NB4 (cell line): ENCODE results near the gene CAMK2B.

Experiments used
- DNase-seq: peaks from one replicate; pipeline ENCODE4 v3.0.0; 2010; ENCODE audit warnings: low read depth
- H3K4me3 ChIP-seq: one replicate; pipeline ENCODE4 v1.5.1; 2011; ENCODE audit warnings: mild to moderate bottlenecking, low read depth, low read length, moderate library complexity
- MYC ChIP-seq: IDR thresholded peaks from 2 replicates; pipeline ENCODE4 v1.6.1; 2011; ENCODE audit warnings: low read depth, low read length
- POLR2A ChIP-seq: IDR thresholded peaks from 2 replicates; pipeline ENCODE4 v1.6.1; 2011; ENCODE audit warnings: mild to moderate bottlenecking; ENCODE audit not compliant: insufficient read length; ENCODE audit errors: extremely low read depth
- TF ChIP-seq, protein P1 (sequence below): IDR thresholded peaks from one replicate; pipeline ENCODE4 v1.5.1; 2012; ENCODE audit warnings: low read depth, low read length
- TF ChIP-seq, protein P2 (sequence below): IDR thresholded peaks from 2 replicates; pipeline ENCODE4 v1.6.1; 2011; ENCODE audit warnings: low read depth, low read length

Gene CAMK2B

DNA sequence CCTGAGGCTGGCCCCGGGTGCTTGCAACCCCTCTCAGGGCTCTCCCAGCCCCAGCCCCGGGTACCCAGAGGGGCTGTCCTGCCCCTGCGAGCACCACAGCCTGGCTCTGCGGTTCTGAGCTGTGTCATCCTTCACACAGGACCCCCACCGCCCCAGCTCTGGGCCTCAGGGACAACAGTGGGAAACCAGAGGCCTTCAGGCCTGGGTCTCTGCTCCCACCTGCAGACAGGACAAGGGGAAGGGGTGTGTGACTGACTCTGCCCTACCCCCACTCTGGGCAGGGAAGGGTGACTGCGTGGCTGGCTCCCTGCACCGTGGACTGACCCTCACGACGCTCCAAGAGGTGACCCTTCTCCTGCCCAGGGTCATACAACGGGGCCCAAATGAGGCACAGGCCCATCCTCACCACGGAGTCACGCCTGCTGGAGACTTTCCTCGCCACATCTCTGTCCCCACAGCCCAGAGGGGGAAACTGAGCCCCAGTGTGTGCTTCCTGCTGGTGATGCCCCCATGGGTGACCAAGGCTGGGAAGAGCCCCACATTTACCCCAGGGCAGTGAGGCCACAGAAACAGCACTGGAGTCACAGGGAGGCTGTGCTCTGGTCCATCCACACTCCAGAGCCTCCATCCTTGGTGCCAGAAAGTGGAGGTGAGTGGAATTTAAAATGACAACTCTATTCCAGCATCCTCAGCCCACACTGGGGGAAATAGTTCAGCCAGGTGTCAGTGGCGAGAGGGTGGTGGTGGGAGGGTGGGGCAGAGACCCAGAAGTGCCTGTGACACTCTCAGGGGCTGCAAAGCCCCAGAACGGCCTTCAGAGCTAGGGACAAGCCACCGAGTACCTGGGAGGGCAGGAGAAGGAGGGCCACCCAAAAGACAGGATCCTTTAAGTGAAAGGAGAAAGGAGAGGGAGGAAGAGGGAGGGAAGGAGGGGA, 13.6 kb downstream of the CAMK2B start:
- H3K4me3 ChIP-seq, result no peak overlapping the region
- no peak for DNase-seq
- TF ChIP-seq, protein P1, sequence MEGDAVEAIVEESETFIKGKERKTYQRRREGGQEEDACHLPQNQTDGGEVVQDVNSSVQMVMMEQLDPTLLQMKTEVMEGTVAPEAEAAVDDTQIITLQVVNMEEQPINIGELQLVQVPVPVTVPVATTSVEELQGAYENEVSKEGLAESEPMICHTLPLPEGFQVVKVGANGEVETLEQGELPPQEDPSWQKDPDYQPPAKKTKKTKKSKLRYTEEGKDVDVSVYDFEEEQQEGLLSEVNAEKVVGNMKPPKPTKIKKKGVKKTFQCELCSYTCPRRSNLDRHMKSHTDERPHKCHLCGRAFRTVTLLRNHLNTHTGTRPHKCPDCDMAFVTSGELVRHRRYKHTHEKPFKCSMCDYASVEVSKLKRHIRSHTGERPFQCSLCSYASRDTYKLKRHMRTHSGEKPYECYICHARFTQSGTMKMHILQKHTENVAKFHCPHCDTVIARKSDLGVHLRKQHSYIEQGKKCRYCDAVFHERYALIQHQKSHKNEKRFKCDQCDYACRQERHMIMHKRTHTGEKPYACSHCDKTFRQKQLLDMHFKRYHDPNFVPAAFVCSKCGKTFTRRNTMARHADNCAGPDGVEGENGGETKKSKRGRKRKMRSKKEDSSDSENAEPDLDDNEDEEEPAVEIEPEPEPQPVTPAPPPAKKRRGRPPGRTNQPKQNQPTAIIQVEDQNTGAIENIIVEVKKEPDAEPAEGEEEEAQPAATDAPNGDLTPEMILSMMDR, result no peak

DNA sequence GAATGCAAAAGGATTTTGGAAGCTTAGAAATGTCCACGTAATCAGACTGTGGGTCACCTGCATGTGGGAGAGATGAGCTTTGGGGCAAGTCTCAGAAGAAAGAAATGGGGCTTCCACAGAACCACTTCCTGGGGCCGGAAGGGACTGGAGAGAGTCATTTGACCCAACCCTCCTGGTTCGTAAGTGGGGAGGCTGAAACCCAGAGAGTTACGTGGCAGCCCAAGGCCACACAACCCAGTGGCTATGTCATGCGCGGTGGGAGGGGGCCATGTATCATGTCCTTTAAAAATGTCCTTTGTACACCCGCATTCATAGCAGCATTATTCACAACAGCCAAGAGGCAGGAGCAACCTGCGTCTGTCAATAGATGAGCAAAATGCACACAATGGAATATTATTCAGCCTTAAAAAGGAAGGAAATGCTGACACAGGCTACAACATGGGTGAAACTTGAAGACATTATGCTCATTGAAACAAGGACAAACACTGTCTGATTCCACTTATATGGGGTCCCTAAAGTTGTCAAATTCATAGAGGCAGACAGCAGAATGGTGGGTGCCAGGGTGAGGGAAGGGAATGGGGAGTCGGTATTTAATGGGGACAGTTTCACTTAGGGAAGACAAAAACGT, 15.1 kb downstream of the CAMK2B start:
- TF ChIP-seq POLR2A (no peak), MYC (no peak)
- TF ChIP-seq, protein P2, sequence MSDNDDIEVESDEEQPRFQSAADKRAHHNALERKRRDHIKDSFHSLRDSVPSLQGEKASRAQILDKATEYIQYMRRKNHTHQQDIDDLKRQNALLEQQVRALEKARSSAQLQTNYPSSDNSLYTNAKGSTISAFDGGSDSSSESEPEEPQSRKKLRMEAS, result no peak
- TF ChIP-seq, protein P1, result no peak
- no peak overlapping the region for H3K4me3 ChIP-seq
- DNase-seq, result no peak

DNA sequence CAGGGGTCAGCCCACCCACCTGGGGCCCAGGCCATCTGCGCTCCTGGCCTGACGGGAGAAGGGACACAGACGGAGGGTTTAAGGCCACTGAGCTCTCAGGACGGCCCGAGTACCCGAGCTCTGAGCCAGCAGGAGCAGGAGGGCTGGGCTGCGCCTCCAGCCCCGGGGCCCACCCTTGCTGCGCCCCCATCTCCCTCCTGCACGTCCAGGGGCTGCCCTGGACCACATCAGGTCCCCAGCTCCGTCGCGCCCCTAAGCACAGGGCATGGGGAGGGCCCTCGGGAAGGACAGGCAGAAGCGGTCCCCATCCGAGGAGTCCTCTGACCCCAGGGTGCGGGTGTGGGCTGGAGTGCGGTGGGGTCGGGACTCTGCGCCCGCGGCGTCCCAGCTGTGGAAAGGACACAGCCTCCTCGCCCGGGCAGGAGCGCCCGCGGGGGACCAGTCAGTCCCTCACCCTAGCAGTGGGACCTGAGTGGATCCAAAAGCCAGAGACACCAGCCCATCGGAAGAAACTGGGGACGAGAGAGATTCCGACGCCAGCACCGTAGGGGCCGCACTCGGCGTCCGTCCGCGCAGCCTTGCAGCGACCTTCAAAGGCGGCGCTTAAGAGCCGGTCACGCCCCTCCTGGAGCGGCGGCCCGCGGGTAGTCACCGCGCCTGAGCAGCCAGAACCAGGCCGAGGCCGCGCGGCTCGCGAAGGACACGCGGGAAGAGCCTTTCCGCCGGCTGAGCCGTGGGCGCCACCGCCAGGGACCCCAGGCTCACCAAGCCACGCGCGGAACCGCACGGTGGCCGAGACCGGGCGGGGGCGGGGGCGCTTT, 15.9 kb downstream of the CAMK2B start:
- no peak overlapping the region for H3K4me3 ChIP-seq

DNA sequence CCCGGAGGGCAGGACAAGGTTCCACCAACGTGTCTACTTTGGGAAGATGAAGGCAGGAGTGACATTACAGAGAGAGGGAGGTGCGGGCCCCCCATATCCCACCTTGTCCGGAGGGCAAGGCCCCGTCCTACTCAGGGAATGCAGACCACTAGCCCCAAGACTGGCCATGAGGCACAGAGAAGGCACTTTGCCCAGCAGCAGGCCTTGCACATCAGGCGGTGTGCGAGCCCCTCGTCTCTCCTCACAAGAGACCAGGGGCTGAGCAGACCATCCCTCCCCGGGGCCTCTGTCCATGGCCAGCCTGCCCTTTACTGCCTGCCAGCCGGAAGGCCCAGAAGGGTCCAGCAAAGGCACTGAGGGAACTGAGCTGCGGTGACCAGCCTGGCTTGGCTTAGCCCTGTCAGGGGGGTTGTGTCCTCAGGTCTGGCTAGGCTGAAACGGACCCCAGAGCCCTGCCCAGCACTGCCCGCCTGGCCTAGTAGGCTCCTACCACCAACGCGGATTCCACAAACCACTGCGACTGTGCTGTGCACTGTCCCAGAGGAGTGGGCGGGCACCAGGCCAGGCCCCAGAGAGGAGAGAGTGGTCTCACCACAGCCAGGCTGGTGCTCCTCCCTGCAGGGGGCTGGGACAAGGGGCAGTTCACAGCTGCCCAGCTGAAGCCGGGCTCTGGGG, 16.7 kb downstream of the CAMK2B start:
- no peak for DNase-seq

More for the DNA sequence above, 15.9 kb downstream of the CAMK2B start:
- TF ChIP-seq, protein P2, result no peak
- TF ChIP-seq, protein P1, result no peak
- no peak for TF ChIP-seq MYC
- no peak for TF ChIP-seq POLR2A
- DNase-seq, result peak; percentile 45

More for the DNA sequence above, 16.7 kb downstream of the CAMK2B start:
- TF ChIP-seq, protein P1, result no peak
- no peak for TF ChIP-seq POLR2A
- TF ChIP-seq MYC, result no peak
- TF ChIP-seq, protein P2, result no peak
- H3K4me3 ChIP-seq, result no peak overlapping the region
